SHP77 (cell line): ENCODE results near the gene DNPH1.
A peak's percentile ranks its signal among the peaks of the same experiment; 100 is the strongest.

Source experiments
- DNase-seq, 2 experiments: peaks; one replicate each; lab custom pipeline; 2025; lab: John Stamatoyannopoulos, UW

Gene DNPH1

GRCh38 chr6:43228951-43229802 lies at the start of gene DNPH1:
TSS of gene DNPH1 (minus strand) at chr6:43229481. CDS start at chr6:43229456, 25 bp downstream.
- DNase-seq = peak; percentile 33 to 58

- DNase-seq = no peak
Measured at GRCh38 chr6:43278524-43279078, 49.3 kb upstream of the DNPH1 start.

- DNase-seq = no peak
Measured at GRCh38 chr6:43277643-43278523, 48.6 kb upstream of the DNPH1 start.

- no peak for DNase-seq
Measured at GRCh38 chr6:43277306-43277642, 48.0 kb upstream of the DNPH1 start.

GRCh38 chr6:43276577-43277305 lies 47.5 kb upstream of the DNPH1 start:
- DNase-seq = no peak

GRCh38 chr6:43275801-43276576 lies 46.7 kb upstream of the DNPH1 start:
- DNase-seq = no peak

- DNase-seq = no peak
Measured at GRCh38 chr6:43274916-43275597, 45.8 kb upstream of the DNPH1 start.

- DNase-seq = no peak
Measured at GRCh38 chr6:43274127-43274915, 45.0 kb upstream of the DNPH1 start.

- no peak for DNase-seq
Measured at GRCh38 chr6:43273707-43274106, 44.4 kb upstream of the DNPH1 start.

- no peak for DNase-seq
Measured at GRCh38 chr6:43271944-43272343, 42.7 kb upstream of the DNPH1 start.

GRCh38 chr6:43271103-43271815 lies 42.0 kb upstream of the DNPH1 start:
- no peak for DNase-seq

- no peak for DNase-seq
Measured at GRCh38 chr6:43269273-43270007, 40.2 kb upstream of the DNPH1 start.

- DNase-seq = no peak
Measured at GRCh38 chr6:43268782-43269272, 39.5 kb upstream of the DNPH1 start.

GRCh38 chr6:43268355-43268700 lies 39.0 kb upstream of the DNPH1 start:
- DNase-seq = peak; percentile 56 to 73

GRCh38 chr6:43267619-43268354 lies 38.5 kb upstream of the DNPH1 start:
- DNase-seq = peak; percentile 73 to 74

GRCh38 chr6:43265564-43265963 lies 36.3 kb upstream of the DNPH1 start:
- no peak for DNase-seq

- DNase-seq = no peak
Measured at GRCh38 chr6:43264599-43265145, 35.4 kb upstream of the DNPH1 start.
